Jurkat, Clone E6-1 (cell line): Measurements from ENCODE around the gene DNAL4.
"Not testable (repeated sequence)": the region's sequence is repeated elsewhere in the genome, so short reads cannot be mapped to it uniquely, and the experiment has no call there.

ENCODE experiments used
- DNase-seq: peaks from one replicate; pipeline ENCODE4 v3.0.0-alpha.2; 2011; ENCODE audit warnings: low read depth, low spot score
- H3K4me3 ChIP-seq: 2 replicates; pipeline ENCODE4 v1.5.1; 2011; ENCODE audit warnings: mild to moderate bottlenecking, low read length, control low read depth, moderate library complexity

DNAL4 gene

GRCh38 chr22:38828616-38829205, 34.8 kb upstream of the DNAL4 start:
- DNase-seq = no peak
- no peak overlapping the region for H3K4me3 ChIP-seq

GRCh38 chr22:38828191-38828590, 34.2 kb upstream of the DNAL4 start:
- no peak overlapping the region for H3K4me3 ChIP-seq
- DNase-seq = no peak

DNA sequence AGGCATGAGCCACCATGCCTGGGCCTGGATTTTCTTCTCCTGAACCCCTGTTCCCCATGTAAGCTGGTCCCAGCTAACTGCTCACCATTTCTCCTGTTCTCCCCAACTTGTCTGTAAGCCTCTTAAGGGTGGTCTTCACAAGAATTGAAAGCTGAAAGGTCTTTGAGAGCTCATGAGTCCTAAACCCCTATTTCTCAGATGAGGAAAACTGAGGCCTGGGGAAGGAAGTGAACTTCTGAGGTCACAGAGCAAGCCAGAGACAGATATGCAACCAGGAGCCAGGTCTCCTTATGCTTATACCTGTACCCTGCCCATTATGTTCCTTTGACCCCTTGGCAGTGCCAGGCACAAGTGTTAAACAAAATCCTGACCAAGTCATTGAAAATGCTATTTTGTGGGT, 33.6 kb upstream of the DNAL4 start:
- DNase-seq = no peak
- H3K4me3 ChIP-seq = no peak overlapping the region

- DNase-seq = no peak
- H3K4me3 ChIP-seq = no peak overlapping the region
Observed at GRCh38 chr22:38826801-38827200, 32.9 kb upstream of the DNAL4 start.

DNA sequence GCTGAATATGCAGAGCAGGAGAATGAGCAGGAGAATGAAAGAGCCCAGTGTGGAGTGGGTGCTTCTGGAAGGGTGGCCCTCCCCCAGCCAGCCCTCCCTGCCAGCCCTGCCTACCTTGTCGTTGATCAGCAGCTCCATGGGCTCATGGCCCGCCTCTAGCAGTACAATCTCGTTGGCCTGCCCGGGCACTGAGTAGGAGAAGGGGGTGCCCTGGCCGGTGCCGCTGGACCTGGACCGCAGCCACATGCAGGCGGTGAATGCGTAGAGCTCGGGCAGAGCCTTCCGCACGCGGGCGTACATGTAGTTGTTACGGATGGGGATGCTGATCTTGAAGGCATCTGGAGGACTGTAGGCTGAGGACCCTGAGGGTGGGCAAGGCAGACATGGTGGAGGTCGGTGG, 32.4 kb upstream of the DNAL4 start:
- no peak for DNase-seq
- H3K4me3 ChIP-seq = no peak overlapping the region

DNA sequence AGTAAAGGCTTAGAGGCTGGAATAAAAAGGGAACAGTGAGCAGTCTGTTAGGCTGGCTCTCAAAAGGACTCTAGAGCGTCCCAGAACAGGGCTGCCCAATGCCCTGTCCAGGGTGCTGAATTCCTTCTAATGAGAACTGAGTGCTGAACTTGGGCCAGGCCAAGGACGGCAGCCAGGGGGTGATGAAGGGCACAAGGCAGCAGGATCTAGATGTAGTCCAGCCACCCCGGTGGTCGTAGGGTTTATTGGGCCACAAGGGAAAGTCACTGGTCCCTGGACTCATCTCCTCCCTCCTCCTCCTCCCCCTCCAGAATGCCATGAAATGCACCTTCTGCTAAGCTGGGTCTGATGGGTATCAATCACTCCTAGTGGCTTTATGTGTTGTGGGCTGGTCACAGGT, 30.6 kb upstream of the DNAL4 start:
- peak; percentile 61 for DNase-seq
- no peak overlapping the region for H3K4me3 ChIP-seq

- no peak overlapping the region for H3K4me3 ChIP-seq
- DNase-seq = no peak
Observed at GRCh38 chr22:38823637-38824036, 29.7 kb upstream of the DNAL4 start.

GRCh38 chr22:38823076-38823475, 29.1 kb upstream of the DNAL4 start:
- H3K4me3 ChIP-seq = no peak overlapping the region
- DNase-seq = no peak

DNA sequence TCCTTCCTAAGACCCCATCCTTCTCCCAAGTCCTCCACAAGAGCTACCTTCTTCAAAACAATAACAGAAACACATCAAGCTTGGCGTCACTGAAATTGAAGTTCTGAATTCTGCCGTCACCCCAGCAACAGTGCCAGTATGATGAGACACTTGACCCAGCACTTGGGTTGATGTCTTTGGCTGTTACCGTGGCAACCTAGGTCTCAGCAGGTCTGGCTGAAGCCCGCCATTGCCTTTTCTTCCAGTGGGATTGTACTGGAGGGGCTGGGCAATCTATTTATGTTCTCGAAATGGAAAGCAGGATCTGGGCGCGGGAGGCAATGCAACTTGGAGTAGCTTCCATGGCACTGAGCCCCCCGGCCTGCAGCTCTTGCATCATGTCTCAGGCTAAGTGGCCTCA, 26.1 kb upstream of the DNAL4 start:
- H3K4me3 ChIP-seq = no peak overlapping the region
- no peak for DNase-seq

- DNase-seq = no peak
- no peak overlapping the region for H3K4me3 ChIP-seq
Observed at GRCh38 chr22:38819387-38819940, 25.5 kb upstream of the DNAL4 start.

GRCh38 chr22:38817196-38817595, 23.3 kb upstream of the DNAL4 start:
- no peak for DNase-seq

GRCh38 chr22:38815842-38816241, 21.9 kb upstream of the DNAL4 start:
- no peak for DNase-seq
- no peak overlapping the region for H3K4me3 ChIP-seq

More at GRCh38 chr22:38817196-38817595, 23.3 kb upstream of the DNAL4 start:
- H3K4me3 ChIP-seq = no peak overlapping the region

DNA sequence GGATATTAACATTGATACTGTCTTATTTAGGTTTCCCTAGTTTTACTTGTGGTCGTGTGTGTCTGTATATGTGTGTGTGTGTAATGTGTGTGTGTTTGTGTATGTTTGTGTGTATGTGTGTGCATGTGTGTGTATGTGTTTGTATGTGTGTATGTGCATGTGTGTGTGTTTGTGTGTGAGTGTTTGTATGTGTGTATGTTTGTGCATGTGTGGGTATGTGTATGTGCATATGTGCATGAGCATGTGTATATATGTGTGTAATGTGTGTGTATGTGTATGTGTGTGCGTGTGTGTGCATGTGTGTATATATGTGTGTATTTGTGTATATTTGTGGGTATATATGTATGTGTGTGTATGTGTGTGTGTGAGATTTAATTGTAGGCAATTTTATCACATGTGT, 17.3 kb upstream of the DNAL4 start:
- H3K4me3 ChIP-seq = no peak overlapping the region
- no peak for DNase-seq

DNA sequence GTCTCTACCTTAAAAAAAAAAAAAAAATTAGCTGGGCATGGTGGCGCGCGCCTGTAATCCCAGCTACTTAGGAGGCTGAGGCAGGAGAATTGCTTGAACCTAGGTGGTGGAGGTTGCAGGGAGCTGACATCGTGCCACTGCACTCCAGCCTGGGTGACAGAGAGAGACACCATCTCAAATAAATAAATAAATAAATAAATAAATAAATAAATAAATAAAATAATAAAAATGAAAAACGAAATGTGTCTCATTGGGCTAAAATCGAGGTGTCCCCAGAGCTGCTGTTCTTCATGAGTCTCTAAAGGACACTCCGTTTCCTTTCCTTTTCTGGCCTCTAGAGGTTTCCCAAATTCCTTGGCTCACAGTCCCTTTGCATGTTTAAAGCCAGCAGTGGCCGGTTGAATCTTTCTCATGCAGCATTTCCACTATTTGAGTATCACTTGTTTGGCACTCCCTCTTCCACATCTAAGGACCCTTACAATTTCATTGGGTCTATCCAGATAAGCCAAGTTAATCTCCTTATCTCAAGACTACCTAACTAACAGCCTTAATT, 11.2 kb upstream of the DNAL4 start:
- DNase-seq, H3K4me3 ChIP-seq: not testable (repeated sequence)

- no peak for DNase-seq
- H3K4me3 ChIP-seq = no peak overlapping the region
Observed at GRCh38 chr22:38802671-38803121, 8.8 kb upstream of the DNAL4 start.

DNA sequence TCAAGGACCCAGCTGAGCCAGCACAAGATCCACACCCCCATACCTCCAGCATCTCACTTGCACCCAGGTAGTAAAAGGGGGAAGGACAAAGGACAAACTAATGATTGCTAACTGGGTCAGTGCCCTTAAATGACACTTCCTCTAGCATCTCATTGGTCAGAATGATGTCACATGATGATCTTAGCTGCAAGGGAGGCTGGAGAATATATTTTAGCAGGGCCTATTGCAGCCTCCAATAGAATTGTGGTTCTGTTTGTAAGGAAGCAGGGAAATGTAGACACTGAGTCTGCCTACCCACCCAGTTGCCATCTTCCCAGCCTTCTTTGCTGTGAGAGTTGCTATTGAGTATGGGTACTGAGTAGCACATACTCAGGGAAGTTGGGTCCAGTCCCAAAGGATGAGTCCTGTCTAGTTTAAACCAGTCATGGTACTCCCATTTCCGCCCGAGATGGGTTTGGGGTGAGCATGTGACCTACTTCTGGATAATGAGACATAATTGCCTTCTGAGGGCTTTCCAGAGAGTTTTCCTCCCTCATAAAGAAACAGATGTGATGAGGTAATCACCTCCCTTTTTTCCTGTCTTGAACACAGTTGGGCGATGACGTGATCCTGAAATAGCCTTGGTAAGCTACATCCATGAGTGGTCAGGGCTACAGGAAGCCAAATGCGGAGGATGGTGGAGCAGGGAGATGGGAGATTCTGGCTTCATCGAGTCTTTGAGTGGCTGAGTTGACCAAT, 5.5 kb upstream of the DNAL4 start:
- H3K4me3 ChIP-seq = no peak overlapping the region
- no peak for DNase-seq

DNA sequence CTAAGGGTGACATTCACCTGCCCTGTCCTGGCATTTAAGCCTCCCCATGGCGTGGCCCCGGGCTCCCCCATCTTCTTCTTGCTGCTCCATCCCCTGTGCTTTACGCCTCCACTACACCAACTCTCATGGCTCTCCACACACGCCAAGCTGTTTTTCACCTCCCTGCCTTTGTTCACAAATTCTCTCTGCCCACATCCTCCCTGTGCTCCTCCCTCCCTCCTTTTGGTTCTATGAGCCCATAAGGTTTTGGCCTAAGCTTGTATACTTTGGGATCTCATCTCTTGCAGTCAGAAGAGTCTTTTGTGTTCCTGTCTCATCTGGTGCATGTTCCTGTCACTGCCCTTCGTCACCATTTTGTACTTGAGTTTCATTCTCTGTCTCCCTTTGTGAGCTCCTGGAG, 4.6 kb upstream of the DNAL4 start:
- DNase-seq = peak; percentile 28
- no peak overlapping the region for H3K4me3 ChIP-seq

DNA sequence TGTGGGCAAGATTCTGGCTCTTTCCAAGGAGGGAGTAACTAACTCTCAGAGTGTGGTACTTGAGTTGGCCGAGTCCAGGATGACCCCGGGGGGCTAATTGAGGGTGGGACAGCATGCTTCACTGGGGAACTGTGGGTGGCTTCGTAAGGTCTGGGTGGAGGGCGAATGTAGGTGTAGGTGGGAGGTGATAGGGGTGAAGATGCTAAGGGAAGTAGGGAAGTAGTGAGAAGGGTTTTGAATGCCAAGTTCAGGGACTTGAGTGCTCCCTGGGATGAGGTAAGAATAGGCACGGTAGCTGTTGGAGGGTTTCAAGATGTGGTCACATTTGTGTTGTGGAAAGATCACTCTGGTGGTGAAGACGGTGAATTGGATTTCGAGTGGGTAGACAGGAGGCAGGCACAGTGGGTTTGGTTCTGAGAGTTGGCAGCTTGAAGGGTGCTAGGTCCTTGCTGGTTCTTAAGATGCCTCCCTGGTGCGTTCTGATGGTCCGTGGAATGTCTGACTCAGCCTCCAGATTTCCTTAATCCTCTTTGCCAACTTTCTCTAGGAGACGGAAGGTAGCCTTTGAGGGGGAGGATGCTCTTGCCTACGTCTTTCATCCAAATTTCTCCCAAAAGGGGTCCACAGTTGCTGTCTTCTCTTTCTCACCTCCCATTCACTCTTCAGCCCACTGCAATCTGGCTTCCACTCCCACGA, 2.5 kb upstream of the DNAL4 start:
- DNase-seq = no peak
- no peak overlapping the region for H3K4me3 ChIP-seq

- DNase-seq = no peak
- H3K4me3 ChIP-seq = no peak overlapping the region
Observed at GRCh38 chr22:38795569-38795968, 1.6 kb upstream of the DNAL4 start.

GRCh38 chr22:38793317-38793716, 626 bp downstream of the DNAL4 start:
- no peak for DNase-seq
- H3K4me3 ChIP-seq = peak overlapping the region; percentile 67
